GM12891 (cell line): Measurements from ENCODE around the gene TRPM3.

ENCODE experiments used
- DNase-seq: peaks from one replicate; pipeline ENCODE4 v3.0.0; 2011; ENCODE audit warnings: low spot score; ENCODE audit not compliant: insufficient read length
- FAIRE-seq: peaks from 2 replicates; lab custom pipeline; 2011; peaks lifted over from hg19 to GRCh38; lab: Jason Lieb, UNC
- PAX5 ChIP-seq: IDR thresholded peaks from 2 replicates; pipeline ENCODE4 v1.6.1; 2011; ENCODE audit warnings: low read length, moderate library complexity, mild to moderate bottlenecking; ENCODE audit not compliant: insufficient read depth, severe bottlenecking
- POLR2A ChIP-seq: IDR thresholded peaks from 2 replicates; pipeline ENCODE4 v1.6.1; 2011; ENCODE audit warnings: low read depth, low read length, control low read depth
- POLR2AphosphoS5 ChIP-seq: IDR thresholded peaks from 2 replicates; pipeline ENCODE4 v1.6.1; 2011; ENCODE audit warnings: low read depth, low read length, control low read depth
- POU2F2 ChIP-seq: IDR thresholded peaks from 2 replicates; pipeline ENCODE4 v1.6.1; 2011; ENCODE audit warnings: low read depth, mild to moderate bottlenecking, control low read depth, low read length, moderate library complexity
- SPI1 ChIP-seq: IDR thresholded peaks from 2 replicates; pipeline ENCODE4 v1.6.1; 2011; ENCODE audit warnings: low read depth, low read length, control low read depth
- TAF1 ChIP-seq: IDR thresholded peaks from 2 replicates; pipeline ENCODE4 v1.6.1; 2011; ENCODE audit warnings: low read depth, low read length, control low read depth

The TRPM3 gene

DNA sequence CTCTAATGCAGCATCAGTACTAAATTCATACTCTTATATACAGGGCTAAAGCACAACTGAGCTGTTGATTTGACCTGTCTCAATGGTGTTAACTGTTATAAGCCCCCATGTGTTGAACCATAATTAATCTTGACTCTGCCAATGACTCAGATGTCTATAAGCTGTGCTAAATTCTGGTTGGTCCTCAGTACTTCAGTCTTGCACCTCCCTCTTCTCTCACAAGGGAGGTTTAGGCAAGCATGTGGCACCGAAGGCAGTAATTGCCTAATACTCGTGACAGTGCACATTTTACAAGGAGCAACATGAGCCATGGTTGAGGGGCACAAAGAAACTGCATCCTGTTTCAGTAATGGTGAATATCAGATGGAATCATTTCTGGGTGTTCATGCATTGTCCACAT lies 255.9 kb downstream of the TRPM3 start:
- no peak for TF ChIP-seq PAX5
- no peak for TF ChIP-seq POU2F2
- no peak for TF ChIP-seq POLR2AphosphoS5
- TF ChIP-seq SPI1: no peak
- TF ChIP-seq TAF1: no peak
- TF ChIP-seq POLR2A: no peak
- DNase-seq: no peak
- FAIRE-seq: no peak

DNA sequence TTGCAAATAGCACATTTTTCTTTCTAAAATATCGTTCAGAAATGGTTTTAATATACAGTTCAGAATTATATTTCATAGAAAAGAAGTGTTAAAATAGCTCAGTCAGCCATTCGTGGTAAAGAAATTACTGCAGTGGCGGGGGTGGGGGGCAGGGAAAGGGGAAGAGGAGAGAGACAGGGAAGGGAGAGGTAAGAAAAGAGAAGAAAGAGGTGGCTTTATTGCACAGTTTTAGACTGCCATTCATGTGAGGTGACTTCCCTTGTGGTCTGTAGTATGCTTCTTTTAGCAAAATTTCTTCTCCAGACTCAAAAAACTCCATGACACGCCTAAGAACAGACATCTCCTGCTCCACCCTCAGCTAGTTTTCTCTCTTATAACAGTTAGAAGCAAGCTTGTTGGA lies 259.6 kb downstream of the TRPM3 start:
- DNase-seq (no peak), FAIRE-seq (no peak)
- TF ChIP-seq POLR2A (no peak), POLR2AphosphoS5 (no peak), PAX5 (no peak)

DNA sequence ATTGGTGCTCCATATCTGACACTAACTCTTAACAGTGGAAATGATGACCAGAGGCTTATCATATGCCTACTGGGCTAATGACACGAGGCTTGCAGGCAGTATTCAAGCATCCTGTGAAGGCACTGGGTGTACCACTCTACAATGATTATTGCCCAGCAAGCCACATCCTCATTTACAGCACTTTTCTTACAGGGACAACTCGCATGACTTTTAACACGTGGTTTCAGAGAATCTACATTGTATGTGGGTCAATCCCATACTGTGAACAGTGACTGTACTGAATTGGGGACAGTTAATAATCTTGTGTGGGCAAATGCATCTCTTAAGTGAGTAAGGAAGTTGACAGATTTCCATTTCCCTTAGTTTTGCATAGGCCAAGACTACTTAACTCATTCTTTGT lies 260.0 kb downstream of the TRPM3 start:
- no peak for TF ChIP-seq POLR2AphosphoS5
- TF ChIP-seq POU2F2: no peak
- no peak for TF ChIP-seq SPI1
- TF ChIP-seq POLR2A: no peak
- no peak for TF ChIP-seq TAF1
- no peak for TF ChIP-seq PAX5
- FAIRE-seq: no peak
- DNase-seq: no peak

DNA sequence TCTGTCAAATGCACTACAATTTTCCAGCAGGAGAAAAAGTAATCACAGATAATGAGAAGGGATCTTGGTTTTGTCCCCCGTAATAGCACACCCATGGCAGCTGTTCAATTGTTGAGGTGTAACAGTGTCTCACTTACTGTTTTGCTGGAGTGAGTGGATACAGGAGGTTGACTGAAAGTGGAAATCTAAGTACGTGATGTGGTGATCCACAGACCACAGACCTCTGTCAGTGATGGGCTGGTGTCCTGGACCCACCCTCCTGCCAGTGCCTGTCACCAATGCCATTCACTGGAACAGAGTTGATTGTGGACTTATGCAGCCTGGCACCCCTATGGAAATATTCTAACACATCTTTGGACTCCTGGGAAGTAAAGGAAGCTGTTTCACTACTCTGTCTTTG lies 261.7 kb downstream of the TRPM3 start:
- DNase-seq (no peak), FAIRE-seq (no peak)
- TF ChIP-seq POU2F2 (no peak), POLR2AphosphoS5 (no peak), POLR2A (no peak), PAX5 (no peak), TAF1 (no peak), SPI1 (no peak)

DNA sequence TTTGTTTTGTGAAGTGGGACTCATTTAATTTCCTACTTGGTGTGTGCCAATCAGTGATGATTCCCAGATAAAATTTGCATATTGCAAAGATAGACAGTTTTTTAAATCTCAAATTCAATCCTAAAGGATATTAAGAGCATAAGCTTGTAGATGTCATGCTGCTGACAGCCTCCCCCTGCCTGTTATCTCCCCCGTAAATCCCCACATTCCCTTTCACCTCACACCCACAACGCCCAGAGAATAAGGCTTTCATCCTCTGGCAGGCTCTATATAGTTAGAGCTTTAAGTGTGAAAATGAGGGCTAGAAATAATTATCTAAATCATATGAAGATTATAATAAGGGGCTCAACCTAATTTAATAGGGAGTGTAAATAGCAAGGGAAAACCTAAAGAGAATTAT lies 265.0 kb downstream of the TRPM3 start:
- DNase-seq (no peak), FAIRE-seq (no peak)
- TF ChIP-seq POLR2AphosphoS5: no peak
- no peak for TF ChIP-seq PAX5
- no peak for TF ChIP-seq POLR2A
- TF ChIP-seq POU2F2: no peak
- TF ChIP-seq SPI1: no peak
- TF ChIP-seq TAF1: no peak

DNA sequence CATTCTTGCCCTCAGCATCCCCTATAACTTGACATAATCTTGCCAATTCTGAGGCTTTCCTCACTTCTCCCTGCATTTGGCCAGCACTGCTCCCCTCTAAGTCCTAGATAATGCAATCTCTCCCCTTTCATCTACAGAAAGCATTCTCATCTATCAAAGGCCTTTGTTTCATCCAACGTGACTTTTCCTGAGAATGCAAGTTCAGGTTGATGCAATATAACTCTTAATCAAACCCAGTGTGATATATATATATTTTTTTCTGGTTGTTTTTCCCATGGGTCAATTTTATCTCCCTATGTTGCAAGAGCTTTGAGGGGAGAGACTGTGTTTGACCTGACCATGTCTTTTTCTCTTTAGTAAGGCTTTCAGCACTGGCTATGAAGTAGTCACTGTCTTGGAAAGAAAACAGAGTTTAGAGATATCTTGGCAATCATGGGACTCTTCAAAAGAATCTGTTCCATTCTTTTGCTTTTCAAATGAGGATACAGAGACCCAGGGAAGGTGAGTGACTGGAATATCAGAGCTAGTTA lies 268.6 kb downstream of the TRPM3 start:
- no peak for FAIRE-seq
- DNase-seq: no peak
- TF ChIP-seq PAX5: no peak
- TF ChIP-seq POLR2AphosphoS5: no peak
- no peak for TF ChIP-seq POU2F2
- TF ChIP-seq TAF1: no peak
- TF ChIP-seq POLR2A: no peak
- no peak for TF ChIP-seq SPI1

DNA sequence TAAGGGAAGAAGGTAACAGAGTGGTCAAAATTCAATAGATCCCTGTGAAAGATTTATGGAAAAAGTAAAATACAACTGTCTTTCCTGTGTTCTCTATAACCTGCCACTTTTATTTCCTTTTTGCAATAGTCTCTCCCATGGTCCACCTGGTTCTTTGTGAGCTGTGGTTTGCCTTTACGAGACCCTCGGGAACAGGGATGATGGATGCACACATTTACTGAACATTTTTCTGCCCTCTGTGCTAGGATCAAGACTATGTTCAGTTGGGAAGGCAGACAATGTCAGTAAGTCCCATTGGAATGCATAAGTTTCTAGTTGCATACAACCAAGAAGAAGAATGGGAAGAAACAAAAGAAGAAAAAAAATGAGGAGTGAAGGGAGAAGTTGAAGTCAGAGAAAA lies 281.2 kb downstream of the TRPM3 start:
- FAIRE-seq (no peak), DNase-seq (no peak)
- TF ChIP-seq POLR2AphosphoS5: no peak
- TF ChIP-seq SPI1: no peak
- TF ChIP-seq POU2F2: no peak
- TF ChIP-seq POLR2A: no peak
- no peak for TF ChIP-seq PAX5

DNA sequence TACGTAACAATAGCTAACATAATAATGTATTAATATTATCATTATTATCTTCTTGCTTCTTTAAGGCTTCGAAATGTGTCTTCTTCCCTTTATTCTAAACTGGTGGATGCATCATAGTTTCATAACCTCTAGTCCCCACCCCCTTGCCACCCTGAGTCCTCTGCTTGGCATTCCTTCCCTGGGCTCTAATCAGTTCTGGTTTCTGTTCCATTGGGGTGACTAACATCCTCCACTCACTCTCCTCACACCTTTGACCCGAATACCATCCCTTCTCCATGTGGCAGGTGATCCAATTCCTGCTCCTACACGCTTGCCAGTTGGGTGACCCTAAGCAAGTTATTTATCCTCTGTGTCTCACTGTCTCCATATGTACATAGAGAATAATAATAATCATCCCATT lies 286.1 kb downstream of the TRPM3 start:
- FAIRE-seq (no peak), DNase-seq (no peak)
- no peak for TF ChIP-seq POLR2AphosphoS5
- TF ChIP-seq POU2F2: no peak
- TF ChIP-seq PAX5: no peak
- no peak for TF ChIP-seq TAF1
- TF ChIP-seq POLR2A: no peak
- no peak for TF ChIP-seq SPI1

DNA sequence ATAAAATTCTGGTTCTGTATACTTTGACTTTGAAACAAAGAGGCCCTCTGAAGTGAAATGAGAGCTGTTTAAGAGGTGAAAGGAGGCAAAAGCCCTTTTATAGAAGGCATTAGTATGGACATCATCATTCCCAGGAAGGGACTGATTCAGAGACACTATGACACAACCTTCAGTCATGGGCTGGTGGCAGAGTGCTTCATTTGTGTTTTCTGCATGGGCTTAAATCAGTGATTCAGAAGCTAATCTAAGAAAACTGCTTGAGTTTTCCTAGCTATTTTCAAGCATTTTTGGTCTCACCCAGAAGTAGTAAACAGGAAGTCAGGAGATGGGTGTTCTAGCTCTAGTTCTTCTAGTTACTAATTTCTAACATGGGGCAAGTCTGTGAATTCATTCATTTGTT lies 288.9 kb downstream of the TRPM3 start:
- no peak for TF ChIP-seq POLR2A
- no peak for TF ChIP-seq POLR2AphosphoS5
- DNase-seq (no peak), FAIRE-seq (no peak)

DNA sequence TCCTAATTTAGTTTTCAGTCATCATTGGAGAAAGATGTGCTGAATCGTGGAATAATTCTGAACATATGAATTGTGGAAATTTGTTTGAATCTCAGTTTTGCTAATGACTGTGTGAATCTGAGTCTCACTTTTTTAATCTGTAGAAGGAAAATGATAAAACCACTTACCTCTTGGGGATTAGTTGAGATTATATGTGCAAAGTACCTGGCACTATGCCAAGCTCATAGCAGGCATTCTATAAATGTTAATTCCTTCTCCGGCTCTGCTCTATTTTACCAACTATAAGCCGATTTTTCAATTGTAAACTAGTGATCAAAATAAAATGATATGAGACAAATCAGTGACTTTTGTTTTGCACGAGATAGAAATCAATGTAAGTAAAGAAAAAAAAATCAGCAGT lies 290.8 kb downstream of the TRPM3 start:
- DNase-seq: no peak

DNA sequence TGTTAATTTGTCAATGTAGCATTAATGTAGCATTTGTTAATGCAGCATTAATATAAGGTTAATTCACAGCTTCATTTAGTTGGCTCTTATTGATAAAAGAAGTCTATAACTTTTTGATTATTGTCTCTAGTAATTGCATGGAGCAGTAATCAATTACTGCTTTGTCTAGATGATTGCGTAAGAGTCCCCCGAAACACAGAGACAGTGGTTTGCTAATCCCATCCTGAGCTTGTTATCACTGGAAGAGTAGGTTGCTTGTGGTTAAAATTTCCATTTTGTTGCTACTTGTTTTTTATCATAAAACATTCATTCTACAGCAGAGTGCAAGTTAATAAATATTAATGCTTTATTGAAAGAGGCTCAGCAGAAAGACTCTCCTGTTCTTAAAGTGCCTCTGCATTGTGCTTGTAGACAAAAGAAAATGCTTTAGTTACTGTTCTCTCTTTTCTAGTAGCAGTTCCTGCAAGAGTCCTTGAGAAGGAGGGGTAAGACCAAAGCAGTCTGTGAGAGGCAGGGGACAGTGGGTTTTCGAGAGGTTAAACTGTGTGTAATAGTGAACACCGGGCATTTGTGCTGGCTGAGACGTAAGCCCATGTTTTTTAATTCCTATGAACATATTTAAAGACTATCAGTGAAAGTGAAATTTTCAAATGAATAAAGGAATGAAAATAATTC lies 291.7 kb downstream of the TRPM3 start:
- FAIRE-seq (no peak), DNase-seq (no peak)
- TF ChIP-seq TAF1 (no peak), POLR2A (no peak), POU2F2 (no peak), POLR2AphosphoS5 (no peak), SPI1 (no peak), PAX5 (no peak)

More for the DNA sequence above, 290.8 kb downstream of the TRPM3 start:
- FAIRE-seq: no peak
- TF ChIP-seq TAF1: no peak
